GM12878 (cell line): ENCODE measurements around the gene GRIFIN. TPM values are rescaled to one million over a fixed set of nuclear protein-coding genes. Genes with fewer than 3 reads are reported as not detected.

ENCODE experiments used
- ATAC-seq: fragments of 200-7000 bp; cut with Tn5 transposase; 3 replicates; pipeline ENCODE4 v1.9.1; 2020; ENCODE audit warnings: mild to moderate bottlenecking, moderate library complexity
- BruUV-seq: library from RNA; stranded (reverse); fragments of 400-500 nt; replicated peaks from 2 replicates; lab custom pipeline; 2021; lab: Mats Ljungman, UMichigan
- CTCF ChIA-PET: fragments of 300-600 bp; sonication (Branson Sonifier 250); formaldehyde crosslinking; extraction: SDS; loops from one replicate; lab custom pipeline; 2021; ENCODE audit warnings: inconsistent platforms; lab: Yijun Ruan, JAX
- POLR2A ChIA-PET: fragments of 350-600 bp; formaldehyde crosslinking; extraction: SDS; loops from one replicate; lab custom pipeline; 2021; ENCODE audit warnings: inconsistent platforms; lab: Charles Lee
- RAD21 ChIA-PET: fragments of 300-600 bp; sonication (Branson Sonifier 250); formaldehyde crosslinking; loops from one replicate; lab custom pipeline; 2023; ENCODE audit warnings: antibody characterized with exemption; ENCODE audit not compliant: unreplicated experiment; lab: Charles Lee
- SMC1A ChIA-PET: fragments of 300-600 bp; sonication (Branson Sonifier 250); formaldehyde crosslinking; loops from one replicate; lab custom pipeline; 2023; ENCODE audit not compliant: unreplicated experiment, uncharacterized antibody; lab: Charles Lee
- DNase-seq: peaks from one replicate; pipeline ENCODE4 v3.0.0-alpha.2; 2011; ENCODE audit warnings: low read depth, low spot score
- FAIRE-seq: peaks from 3 replicates; lab custom pipeline; 2011; peaks lifted over from hg19 to GRCh38; lab: Jason Lieb, UNC
- H2AFZ ChIP-seq: 2 replicates; pipeline ENCODE4 v1.6.0; 2011; ENCODE audit warnings: low read depth, low read length, control low read depth; ENCODE audit not compliant: control insufficient read depth
- H3K27ac ChIP-seq: 2 replicates; pipeline ENCODE4 v1.5.1; 2011; ENCODE audit warnings: control low read depth; ENCODE audit not compliant: control insufficient read depth, insufficient read depth
- H3K27me3 ChIP-seq, 2 experiments: replicated peaks in 1 of 2; 2 replicates each; pipeline versions ENCODE4 v1.6.0 to v1.6.1; 2011; ENCODE audit warnings: low read length in 1 of 2; ENCODE audit not compliant: control insufficient read depth in 2 of 2, insufficient read depth in 2 of 2
- H3K36me3 ChIP-seq, 2 experiments: 2 replicates each; pipeline ENCODE4 v1.5.1; 2011; ENCODE audit warnings: low read length in 1 of 2; ENCODE audit not compliant: control insufficient read depth in 2 of 2, insufficient read depth in 2 of 2
- H3K4me1 ChIP-seq: 2 replicates; pipeline ENCODE4 v1.6.1; 2011; ENCODE audit warnings: mild to moderate bottlenecking, low read length, moderate library complexity, mixed read lengths; ENCODE audit not compliant: control insufficient read depth, insufficient read depth
- H3K4me2 ChIP-seq: 2 replicates; pipeline ENCODE4 v1.6.0; 2011; ENCODE audit warnings: control low read depth; ENCODE audit not compliant: control insufficient read depth, insufficient read depth
- H3K4me3 ChIP-seq: fragments of 200-600 bp; sonication (generic); 2 replicates; pipeline ENCODE4 v1.5.1; 2016
- H3K79me2 ChIP-seq: 2 replicates; pipeline ENCODE4 v1.6.0; 2011; ENCODE audit warnings: low read length; ENCODE audit not compliant: control insufficient read depth, insufficient read depth
- H3K9ac ChIP-seq: 2 replicates; pipeline ENCODE4 v1.8.0; 2011; ENCODE audit warnings: low read length, control low read depth, mixed read lengths; ENCODE audit not compliant: control insufficient read depth, insufficient read depth
- H3K9me3 ChIP-seq: replicated peaks from 3 replicates; pipeline ENCODE4 v1.5.1; 2011; ENCODE audit warnings: mild to moderate bottlenecking, low read length; ENCODE audit not compliant: control insufficient read depth, insufficient read depth
- H4K20me1 ChIP-seq: 2 replicates; pipeline ENCODE4 v1.6.0; 2011; ENCODE audit not compliant: control insufficient read depth, insufficient read depth
- BMI1 ChIP-seq: fragments of 450-650 bp; IDR thresholded peaks from 2 replicates; pipeline ENCODE4 v1.6.1; 2016; ENCODE audit warnings: mild to moderate bottlenecking, moderate library complexity, borderline replicate concordance
- BRCA1 ChIP-seq: IDR thresholded peaks from 2 replicates; pipeline ENCODE4 v1.6.1; 2011; ENCODE audit warnings: low read depth, low read length, improper control_type of control experiment
- CHD4 ChIP-seq: fragments of 200-600 bp; sonication (generic); IDR thresholded peaks from 2 replicates; pipeline ENCODE4 v1.6.1; 2016; ENCODE audit warnings: mild to moderate bottlenecking
- KAT2A ChIP-seq: conservative IDR thresholded peaks from 2 replicates; pipeline ENCODE4 v1.6.1; 2011; ENCODE audit warnings: low read depth, low read length; ENCODE audit not compliant: control insufficient read depth
- PML ChIP-seq: IDR thresholded peaks from 2 replicates; pipeline ENCODE4 v1.6.1; 2012; ENCODE audit warnings: low read length, inconsistent platforms
- RCOR1 ChIP-seq: conservative IDR thresholded peaks from 2 replicates; pipeline ENCODE4 v1.6.1; 2012; ENCODE audit warnings: low read depth, low read length, improper control_type of control experiment
- SREBF1 ChIP-seq: IDR thresholded peaks from 2 replicates; pipeline ENCODE4 v1.6.1; 2012; ENCODE audit warnings: mild to moderate bottlenecking, low read length
- TBL1XR1 ChIP-seq: IDR thresholded peaks from 2 replicates; pipeline ENCODE4 v1.6.1; 2012; ENCODE audit warnings: low read depth, low read length, improper control_type of control experiment
- ZNF24 ChIP-seq: fragments of 450-650 bp; IDR thresholded peaks from 2 replicates; pipeline ENCODE4 v1.6.1; 2017; ENCODE audit warnings: antibody characterized with exemption, mild to moderate bottlenecking
- WGBS: methylation state at CpG from one replicate; pipeline ENCODE4 v1.1.6; 2016; ENCODE audit warnings: low lambda C conversion rate; ENCODE audit not compliant: insufficient replicate concordance, insufficient coverage; ENCODE audit errors: missing lambda C conversion rate; 5-methylcytosine and 5-hydroxymethylcytosine counted together
- in situ Hi-C: fragments of 300-500 bp; cut with MboI; formaldehyde crosslinking; loops from 9 replicates; pipeline ENCODE4 v1.14.3; 2018; ENCODE audit warnings: mixed read lengths
- intact Hi-C: fragments of 100-400 bp; cut with micrococcal nuclease; formaldehyde crosslinking; loops from one replicate; pipeline ENCODE4 v1.14.2; 2022; ENCODE audit not compliant: unreplicated experiment
- polyA plus RNA-seq, 11 experiments: library from polyadenylated mRNA; depleted of rRNA in 4 of 11; unstranded in 6 of 11; stranded (reverse) in 5 of 11; fragments of >200 nt; fragmentation: Nextera tagmentation in 4 of 11; fragmentation: Illumina TruSeq in 1 of 11; extraction: Ambion mirVana in 4 of 11; extraction: Trizol in 1 of 11; gene quantifications; 1 replicate in 1 of 11; 2 replicates in 10 of 11; pipeline versions ENCODE4 v1.2.1 to v1.2.3, GENCODE V29; 2011 to 2016; ENCODE audit warnings: inconsistent platforms in 2 of 11, missing spikeins in 2 of 11, low read depth in 1 of 11
- total RNA-seq, 4 experiments: library from RNA; depleted of rRNA in 3 of 4; stranded (reverse); fragments of >200 nt in 3 of 4; fragmentation: Illumina TruSeq in 1 of 4; extraction: Trizol in 1 of 4; gene quantifications; 2 replicates each; pipeline versions ENCODE4 v1.2.1 to v1.2.3, GENCODE V29; 2013 to 2021
- TF ChIP-seq, protein P1 (sequence below): fragments of 450-650 bp; IDR thresholded peaks from 2 replicates; pipeline ENCODE4 v1.6.1; 2017; ENCODE audit warnings: mild to moderate bottlenecking, moderate library complexity
- TF ChIP-seq, protein P2 (sequence below): IDR thresholded peaks from 2 replicates; pipeline ENCODE4 v1.6.1; 2012; ENCODE audit warnings: low read depth, low read length, improper control_type of control experiment
- TF ChIP-seq, protein P3 (sequence below): fragments of 450-650 bp; IDR thresholded peaks from 2 replicates; pipeline ENCODE4 v1.6.1; 2017; ENCODE audit warnings: mild to moderate bottlenecking, moderate library complexity
- TF ChIP-seq, protein P4 (sequence below): fragments of 150-350 bp; IDR thresholded peaks from 2 replicates; pipeline ENCODE4 v1.6.1; 2014; ENCODE audit warnings: mild to moderate bottlenecking, low read depth, low read length

GRIFIN gene
- total and polyA plus RNA-seq, 10 of the 15 experiments (the other 5 are each of a cell fraction or from before 2014, with no cell fraction given), result not detected

DNA sequence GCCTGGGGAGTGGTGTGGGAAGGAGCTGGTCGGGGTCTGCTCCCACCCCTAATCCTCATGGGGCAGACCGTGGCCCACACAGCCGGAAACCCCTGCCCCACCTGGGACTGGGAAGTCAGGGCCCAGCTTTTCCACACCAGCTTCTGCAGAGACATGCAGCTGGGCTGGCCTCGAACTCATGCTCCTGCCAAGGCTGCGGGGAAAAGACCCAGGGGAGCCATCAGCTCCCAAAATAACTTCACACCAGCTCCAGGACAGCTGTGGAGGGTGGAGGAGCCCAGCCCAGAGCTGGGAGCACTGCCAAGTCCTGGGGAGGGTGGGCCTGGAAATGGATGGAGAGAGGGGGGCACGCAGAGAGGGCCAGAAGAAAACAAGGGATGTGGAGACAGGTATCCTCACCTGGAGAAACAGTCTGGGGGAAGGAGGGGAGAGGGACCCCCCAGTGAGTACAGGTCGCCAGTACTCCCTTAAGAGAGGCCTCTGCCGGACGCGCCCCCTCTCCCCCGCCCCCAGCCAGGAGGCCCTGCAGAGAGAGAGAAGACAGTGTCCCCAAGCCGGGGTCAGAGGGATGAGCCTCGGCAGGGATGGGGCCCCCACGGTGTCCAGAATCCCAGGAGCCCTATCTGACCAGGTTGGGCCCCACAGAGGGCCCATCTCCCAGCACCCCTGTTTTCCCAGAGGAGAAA, 11.5 kb upstream of the GRIFIN start:
- ATAC-seq, result no peak
- Histone ChIP-seq H3K27ac (no peak overlapping the region), H3K27me3 (no peaks in the 10 kb centered on the region), H2AFZ (no peak overlapping the region), H3K9me3 (no peaks in the 10 kb centered on the region; the same call in 1 of the 3 replicates), H3K4me1 (no peaks in the 10 kb centered on the region), H3K36me3 (no peaks in the 10 kb centered on the region), H3K79me2 (no peaks in the 10 kb centered on the region), H3K4me2 (no peak overlapping the region), H3K9ac (no peak overlapping the region), H4K20me1 (no peaks in the 10 kb centered on the region), H3K4me3 (no peak overlapping the region)
- in situ Hi-C loops (no loop called here), intact Hi-C loops (no loop called here)
- WGBS, result 14% methylated on average over 14 of the region's 14 CpGs
- BruUV-seq, result no TSS peak
- no peak for FAIRE-seq
- ChIA-PET SMC1A (no interaction called here), CTCF (no interaction called here), POLR2A (no interaction called here), RAD21 (no interaction called here)
- DNase-seq, result no peak
- TF ChIP-seq RCOR1, result no peak
- TF ChIP-seq, protein P1, sequence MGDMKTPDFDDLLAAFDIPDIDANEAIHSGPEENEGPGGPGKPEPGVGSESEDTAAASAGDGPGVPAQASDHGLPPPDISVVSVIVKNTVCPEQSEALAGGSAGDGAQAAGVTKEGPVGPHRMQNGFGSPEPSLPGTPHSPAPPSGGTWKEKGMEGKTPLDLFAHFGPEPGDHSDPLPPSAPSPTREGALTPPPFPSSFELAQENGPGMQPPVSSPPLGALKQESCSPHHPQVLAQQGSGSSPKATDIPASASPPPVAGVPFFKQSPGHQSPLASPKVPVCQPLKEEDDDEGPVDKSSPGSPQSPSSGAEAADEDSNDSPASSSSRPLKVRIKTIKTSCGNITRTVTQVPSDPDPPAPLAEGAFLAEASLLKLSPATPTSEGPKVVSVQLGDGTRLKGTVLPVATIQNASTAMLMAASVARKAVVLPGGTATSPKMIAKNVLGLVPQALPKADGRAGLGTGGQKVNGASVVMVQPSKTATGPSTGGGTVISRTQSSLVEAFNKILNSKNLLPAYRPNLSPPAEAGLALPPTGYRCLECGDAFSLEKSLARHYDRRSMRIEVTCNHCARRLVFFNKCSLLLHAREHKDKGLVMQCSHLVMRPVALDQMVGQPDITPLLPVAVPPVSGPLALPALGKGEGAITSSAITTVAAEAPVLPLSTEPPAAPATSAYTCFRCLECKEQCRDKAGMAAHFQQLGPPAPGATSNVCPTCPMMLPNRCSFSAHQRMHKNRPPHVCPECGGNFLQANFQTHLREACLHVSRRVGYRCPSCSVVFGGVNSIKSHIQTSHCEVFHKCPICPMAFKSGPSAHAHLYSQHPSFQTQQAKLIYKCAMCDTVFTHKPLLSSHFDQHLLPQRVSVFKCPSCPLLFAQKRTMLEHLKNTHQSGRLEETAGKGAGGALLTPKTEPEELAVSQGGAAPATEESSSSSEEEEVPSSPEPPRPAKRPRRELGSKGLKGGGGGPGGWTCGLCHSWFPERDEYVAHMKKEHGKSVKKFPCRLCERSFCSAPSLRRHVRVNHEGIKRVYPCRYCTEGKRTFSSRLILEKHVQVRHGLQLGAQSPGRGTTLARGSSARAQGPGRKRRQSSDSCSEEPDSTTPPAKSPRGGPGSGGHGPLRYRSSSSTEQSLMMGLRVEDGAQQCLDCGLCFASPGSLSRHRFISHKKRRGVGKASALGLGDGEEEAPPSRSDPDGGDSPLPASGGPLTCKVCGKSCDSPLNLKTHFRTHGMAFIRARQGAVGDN, result no peak
- TF ChIP-seq, protein P2, sequence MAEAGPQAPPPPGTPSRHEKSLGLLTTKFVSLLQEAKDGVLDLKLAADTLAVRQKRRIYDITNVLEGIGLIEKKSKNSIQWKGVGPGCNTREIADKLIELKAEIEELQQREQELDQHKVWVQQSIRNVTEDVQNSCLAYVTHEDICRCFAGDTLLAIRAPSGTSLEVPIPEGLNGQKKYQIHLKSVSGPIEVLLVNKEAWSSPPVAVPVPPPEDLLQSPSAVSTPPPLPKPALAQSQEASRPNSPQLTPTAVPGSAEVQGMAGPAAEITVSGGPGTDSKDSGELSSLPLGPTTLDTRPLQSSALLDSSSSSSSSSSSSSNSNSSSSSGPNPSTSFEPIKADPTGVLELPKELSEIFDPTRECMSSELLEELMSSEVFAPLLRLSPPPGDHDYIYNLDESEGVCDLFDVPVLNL, result no peak
- TF ChIP-seq BMI1, result no peak
- TF ChIP-seq, protein P3, sequence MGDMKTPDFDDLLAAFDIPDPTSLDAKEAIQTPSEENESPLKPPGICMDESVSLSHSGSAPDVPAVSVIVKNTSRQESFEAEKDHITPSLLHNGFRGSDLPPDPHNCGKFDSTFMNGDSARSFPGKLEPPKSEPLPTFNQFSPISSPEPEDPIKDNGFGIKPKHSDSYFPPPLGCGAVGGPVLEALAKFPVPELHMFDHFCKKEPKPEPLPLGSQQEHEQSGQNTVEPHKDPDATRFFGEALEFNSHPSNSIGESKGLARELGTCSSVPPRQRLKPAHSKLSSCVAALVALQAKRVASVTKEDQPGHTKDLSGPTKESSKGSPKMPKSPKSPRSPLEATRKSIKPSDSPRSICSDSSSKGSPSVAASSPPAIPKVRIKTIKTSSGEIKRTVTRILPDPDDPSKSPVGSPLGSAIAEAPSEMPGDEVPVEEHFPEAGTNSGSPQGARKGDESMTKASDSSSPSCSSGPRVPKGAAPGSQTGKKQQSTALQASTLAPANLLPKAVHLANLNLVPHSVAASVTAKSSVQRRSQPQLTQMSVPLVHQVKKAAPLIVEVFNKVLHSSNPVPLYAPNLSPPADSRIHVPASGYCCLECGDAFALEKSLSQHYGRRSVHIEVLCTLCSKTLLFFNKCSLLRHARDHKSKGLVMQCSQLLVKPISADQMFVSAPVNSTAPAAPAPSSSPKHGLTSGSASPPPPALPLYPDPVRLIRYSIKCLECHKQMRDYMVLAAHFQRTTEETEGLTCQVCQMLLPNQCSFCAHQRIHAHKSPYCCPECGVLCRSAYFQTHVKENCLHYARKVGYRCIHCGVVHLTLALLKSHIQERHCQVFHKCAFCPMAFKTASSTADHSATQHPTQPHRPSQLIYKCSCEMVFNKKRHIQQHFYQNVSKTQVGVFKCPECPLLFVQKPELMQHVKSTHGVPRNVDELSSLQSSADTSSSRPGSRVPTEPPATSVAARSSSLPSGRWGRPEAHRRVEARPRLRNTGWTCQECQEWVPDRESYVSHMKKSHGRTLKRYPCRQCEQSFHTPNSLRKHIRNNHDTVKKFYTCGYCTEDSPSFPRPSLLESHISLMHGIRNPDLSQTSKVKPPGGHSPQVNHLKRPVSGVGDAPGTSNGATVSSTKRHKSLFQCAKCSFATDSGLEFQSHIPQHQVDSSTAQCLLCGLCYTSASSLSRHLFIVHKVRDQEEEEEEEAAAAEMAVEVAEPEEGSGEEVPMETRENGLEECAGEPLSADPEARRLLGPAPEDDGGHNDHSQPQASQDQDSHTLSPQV, result no peak
- TF ChIP-seq, protein P4, sequence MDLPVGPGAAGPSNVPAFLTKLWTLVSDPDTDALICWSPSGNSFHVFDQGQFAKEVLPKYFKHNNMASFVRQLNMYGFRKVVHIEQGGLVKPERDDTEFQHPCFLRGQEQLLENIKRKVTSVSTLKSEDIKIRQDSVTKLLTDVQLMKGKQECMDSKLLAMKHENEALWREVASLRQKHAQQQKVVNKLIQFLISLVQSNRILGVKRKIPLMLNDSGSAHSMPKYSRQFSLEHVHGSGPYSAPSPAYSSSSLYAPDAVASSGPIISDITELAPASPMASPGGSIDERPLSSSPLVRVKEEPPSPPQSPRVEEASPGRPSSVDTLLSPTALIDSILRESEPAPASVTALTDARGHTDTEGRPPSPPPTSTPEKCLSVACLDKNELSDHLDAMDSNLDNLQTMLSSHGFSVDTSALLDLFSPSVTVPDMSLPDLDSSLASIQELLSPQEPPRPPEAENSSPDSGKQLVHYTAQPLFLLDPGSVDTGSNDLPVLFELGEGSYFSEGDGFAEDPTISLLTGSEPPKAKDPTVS, result no peak
- no peak for TF ChIP-seq ZNF24
- no peak for TF ChIP-seq PML
- TF ChIP-seq KAT2A, result no peak
- TF ChIP-seq CHD4, result no peak
- TF ChIP-seq TBL1XR1, result no peak
- TF ChIP-seq BRCA1, result no peak
- no peak for TF ChIP-seq SREBF1
